Neural progenitor cell (in vitro differentiated cells): ENCODE measurements around the gene MYOZ3. TPM values are rescaled to one million over a fixed set of nuclear protein-coding genes. Genes with fewer than 3 reads are reported as not detected.

ENCODE experiments used
- DNase-seq: peaks from one replicate; pipeline ENCODE4 v3.0.0-alpha.2; 2016; ENCODE audit warnings: low spot score
- H2AFZ ChIP-seq: fragments of 200-600 bp; sonication (generic); replicated peaks from 2 replicates; pipeline ENCODE4 v1.6.1; 2016; ENCODE audit warnings: antibody characterized with exemption
- H3F3A ChIP-seq: fragments of 200-600 bp; sonication (generic); 2 replicates; pipeline ENCODE4 v1.6.1; 2016; ENCODE audit warnings: antibody characterized with exemption, low read depth
- H3K27ac ChIP-seq: fragments of 200-600 bp; sonication (generic); 2 replicates; pipeline ENCODE4 v1.5.1; 2016; ENCODE audit warnings: mild to moderate bottlenecking
- H3K27me3 ChIP-seq: fragments of 200-600 bp; sonication (generic); 2 replicates; pipeline ENCODE4 v1.6.1; 2016; ENCODE audit warnings: mild to moderate bottlenecking, moderate library complexity
- H3K36me3 ChIP-seq: fragments of 200-600 bp; sonication (generic); 2 replicates; pipeline ENCODE4 v1.5.1; 2016
- H3K4me1 ChIP-seq: fragments of 200-600 bp; sonication (generic); 2 replicates; pipeline ENCODE4 v1.6.1; 2016; ENCODE audit warnings: mixed run types
- H3K4me2 ChIP-seq: fragments of 200-600 bp; sonication (generic); 2 replicates; pipeline ENCODE4 v1.6.1; 2016
- H3K4me3 ChIP-seq: fragments of 200-600 bp; sonication (generic); 2 replicates; pipeline ENCODE4 v1.5.1; 2016
- H3K79me2 ChIP-seq: fragments of 200-600 bp; sonication (generic); 2 replicates; pipeline ENCODE4 v1.6.1; 2016; ENCODE audit warnings: low read depth
- H3K9ac ChIP-seq: fragments of 200-600 bp; sonication (generic); 2 replicates; pipeline ENCODE4 v1.6.1; 2016
- H3K9me3 ChIP-seq: fragments of 200-600 bp; sonication (generic); 2 replicates; pipeline ENCODE4 v1.5.1; 2016; ENCODE audit warnings: low read depth
- H4K20me1 ChIP-seq: fragments of 200-600 bp; sonication (generic); 2 replicates; pipeline ENCODE4 v1.6.1; 2016; ENCODE audit warnings: low read depth
- H3K27ac Mint-ChIP-seq: 3 replicates; pipeline ENCODE4 v1.8.0; 2021; ENCODE audit warnings: mixed read lengths
- H3K27me3 Mint-ChIP-seq: 2 replicates; pipeline ENCODE4 v1.8.0; 2022; ENCODE audit warnings: low read depth, mild to moderate bottlenecking, inconsistent platforms, moderate library complexity, mixed read lengths; ENCODE audit not compliant: insufficient read depth
- H3K36me3 Mint-ChIP-seq: 3 replicates; pipeline ENCODE4 v1.8.0; 2021; ENCODE audit warnings: mixed read lengths
- H3K4me1 Mint-ChIP-seq: 3 replicates; pipeline ENCODE4 v1.8.0; 2021; ENCODE audit warnings: mixed read lengths
- H3K4me3 Mint-ChIP-seq: 3 replicates; pipeline ENCODE4 v1.8.0; 2021; ENCODE audit warnings: mild to moderate bottlenecking, moderate library complexity, mixed read lengths
- H3K9me3 Mint-ChIP-seq: 3 replicates; pipeline ENCODE4 v1.8.0; 2020; ENCODE audit warnings: mixed read lengths
- CTCF ChIP-seq: fragments of 200-600 bp; sonication (generic); IDR thresholded peaks from 2 replicates; pipeline ENCODE4 v1.5.1; 2017; ENCODE audit warnings: antibody characterized with exemption, mild to moderate bottlenecking
- EZH2 ChIP-seq: fragments of 200-600 bp; sonication (generic); IDR thresholded peaks from 2 replicates; pipeline ENCODE4 v1.6.1; 2017; ENCODE audit warnings: antibody characterized with exemption, mild to moderate bottlenecking, moderate library complexity
- EZH2phosphoT487 ChIP-seq: fragments of 200-600 bp; sonication (generic); IDR thresholded peaks from 2 replicates; pipeline ENCODE4 v1.6.1; 2017; ENCODE audit warnings: antibody characterized with exemption
- total RNA-seq: library from RNA; depleted of rRNA; stranded (reverse); fragments of >200 nt; gene quantifications from 2 replicates; pipeline ENCODE4 v1.2.3, GENCODE V29; 2015; ENCODE audit warnings: low replicate concordance

MYOZ3 gene
- total RNA-seq, 1 donor from 2014 or later = 0.90 TPM

GRCh38 chr5:150641006-150641570, 20.0 kb upstream of the MYOZ3 start:
- Histone ChIP-seq H3K4me2 (no peak overlapping the region), H3F3A (peaks cover 46% of the 10 kb centered on the region), H3K4me1 (peaks cover 67% of the 10 kb centered on the region), H3K79me2 (no peaks in the 10 kb centered on the region), H3K4me3 (no peak overlapping the region), H3K9ac (no peak overlapping the region), H2AFZ (no peak overlapping the region), H3K36me3 (no peaks in the 10 kb centered on the region), H4K20me1 (no peaks in the 10 kb centered on the region), H3K27me3 (no peaks in the 10 kb centered on the region), H3K27ac (no peak overlapping the region), H3K9me3 (no peaks in the 10 kb centered on the region)
- peaks cover 68% of the 10 kb centered on the region for H3K4me1 Mint-ChIP-seq
- no peaks in the 10 kb centered on the region for H3K36me3 Mint-ChIP-seq
- TF ChIP-seq CTCF = no peak
- TF ChIP-seq EZH2 = no peak
- TF ChIP-seq EZH2phosphoT487 = no peak
- no peak overlapping the region for H3K4me3 Mint-ChIP-seq
- H3K27me3 Mint-ChIP-seq = peaks cover 15% of the 10 kb centered on the region
- no peak overlapping the region for H3K27ac Mint-ChIP-seq
- H3K9me3 Mint-ChIP-seq = no peaks in the 10 kb centered on the region
- DNase-seq = peak; percentile 0

DNA sequence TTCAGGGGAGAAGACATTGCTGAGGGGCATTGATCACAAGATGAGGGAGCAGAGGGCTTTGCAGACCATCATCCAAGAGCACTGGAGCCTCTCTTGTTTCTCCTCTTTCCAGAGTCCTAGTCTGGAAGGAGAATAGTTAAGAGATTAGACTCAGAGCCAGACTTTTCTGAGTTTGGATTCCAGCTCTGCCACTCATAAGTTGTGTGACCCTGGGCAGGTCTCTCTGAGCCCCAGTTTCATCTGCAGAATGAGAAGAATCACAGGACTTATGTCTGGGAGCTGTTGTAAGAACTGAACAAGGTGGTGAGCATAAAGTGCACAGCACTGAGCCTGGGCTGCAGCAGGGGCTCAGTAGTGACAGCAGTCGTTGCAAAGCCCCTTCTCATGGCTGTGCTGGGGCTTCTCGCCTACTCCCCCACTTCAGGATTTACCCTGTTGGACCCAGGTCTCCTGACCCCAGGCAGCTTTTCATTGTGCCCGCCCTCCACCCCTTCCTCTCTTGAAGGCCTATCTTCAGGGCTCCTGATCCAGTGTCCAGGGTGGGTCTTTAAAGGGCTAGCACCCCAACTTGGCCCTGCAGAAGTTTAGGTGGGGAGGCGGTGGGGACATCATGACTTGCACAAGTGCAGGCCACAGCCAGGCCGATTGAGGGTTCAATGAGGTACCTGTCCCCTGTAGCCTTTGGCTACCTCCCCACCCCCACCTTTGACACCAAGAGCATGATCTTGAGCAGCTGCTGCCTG, 19.1 kb upstream of the MYOZ3 start:
- H3K4me1 ChIP-seq = peaks cover 67% of the 10 kb centered on the region
- H3K79me2 ChIP-seq = no peaks in the 10 kb centered on the region
- peaks cover 61% of the 10 kb centered on the region for H3K4me1 Mint-ChIP-seq
- no peak overlapping the region for H3K4me2 ChIP-seq
- no peaks in the 10 kb centered on the region for H3K36me3 Mint-ChIP-seq
- H2AFZ ChIP-seq = no peak overlapping the region
- H3K27ac Mint-ChIP-seq = no peak overlapping the region
- H3K27ac ChIP-seq = no peak overlapping the region
- H3K27me3 ChIP-seq = no peaks in the 10 kb centered on the region
- H3K9me3 ChIP-seq = no peaks in the 10 kb centered on the region
- H4K20me1 ChIP-seq = no peaks in the 10 kb centered on the region
- peaks cover 13% of the 10 kb centered on the region for H3K27me3 Mint-ChIP-seq
- TF ChIP-seq EZH2 (no peak), EZH2phosphoT487 (no peak), CTCF (no peak)
- H3K9ac ChIP-seq = no peak overlapping the region
- H3F3A ChIP-seq = peaks cover 46% of the 10 kb centered on the region
- H3K4me3 Mint-ChIP-seq = no peak overlapping the region
- peak; percentile 0 for DNase-seq
- no peaks in the 10 kb centered on the region for H3K9me3 Mint-ChIP-seq
- H3K36me3 ChIP-seq = no peaks in the 10 kb centered on the region
- no peak overlapping the region for H3K4me3 ChIP-seq

GRCh38 chr5:150642567-150642927, 18.5 kb upstream of the MYOZ3 start:
- Histone ChIP-seq H3K4me2 (no peak overlapping the region), H3K4me1 (peaks cover 64% of the 10 kb centered on the region), H3K79me2 (no peaks in the 10 kb centered on the region), H3F3A (peaks cover 42% of the 10 kb centered on the region), H4K20me1 (no peaks in the 10 kb centered on the region), H3K36me3 (no peaks in the 10 kb centered on the region), H2AFZ (no peak overlapping the region), H3K27ac (no peak overlapping the region), H3K27me3 (no peaks in the 10 kb centered on the region), H3K9me3 (no peaks in the 10 kb centered on the region), H3K4me3 (no peak overlapping the region), H3K9ac (no peak overlapping the region)
- H3K27me3 Mint-ChIP-seq = peaks cover 16% of the 10 kb centered on the region
- peaks cover 60% of the 10 kb centered on the region for H3K4me1 Mint-ChIP-seq
- H3K4me3 Mint-ChIP-seq = no peak overlapping the region
- no peak for TF ChIP-seq CTCF
- no peak for TF ChIP-seq EZH2
- no peak for TF ChIP-seq EZH2phosphoT487
- H3K36me3 Mint-ChIP-seq = no peaks in the 10 kb centered on the region
- no peaks in the 10 kb centered on the region for H3K9me3 Mint-ChIP-seq
- DNase-seq = peak; percentile 12
- no peak overlapping the region for H3K27ac Mint-ChIP-seq
